ENCODE data around the gene FAM168A.

- TF ChIP-seq CTCF (IDR thresholded peaks at IDR 0.05; ENCODE audit: low read depth, low read length) (no peak), EZH2phosphoT487 (IDR thresholded peaks at IDR 0.05; ENCODE audit: low read depth) (no peak)
Observed at GRCh38 chr11:73565804-73566203, 32.1 kb downstream of the FAM168A start.

Data from OCI-LY3 (cell line).